DOHH2 (cell line): ENCODE results near the gene MAPK8.

Experiments used
- H3F3A ChIP-seq: fragments of 200-600 bp; sonication (generic), shearing (Covaris generic); 2 replicates; pipeline ENCODE4 v1.6.0; 2016; ENCODE audit warnings: antibody characterized with exemption, mild to moderate bottlenecking; ENCODE audit not compliant: control insufficient read depth, insufficient read depth
- H3K27ac ChIP-seq: fragments of 200-600 bp; sonication (generic); 2 replicates; pipeline ENCODE4 v1.5.1; 2014; ENCODE audit warnings: low read depth, mild to moderate bottlenecking, low read length, moderate library complexity
- H3K27me3 ChIP-seq: fragments of 200-600 bp; sonication (generic); 2 replicates; pipeline ENCODE4 v1.6.1; 2014; ENCODE audit warnings: mild to moderate bottlenecking, low read length, mixed read lengths; ENCODE audit not compliant: control insufficient read depth
- H3K36me3 ChIP-seq: fragments of 200-600 bp; sonication (generic); 2 replicates; pipeline ENCODE4 v1.6.1; 2014; ENCODE audit warnings: mild to moderate bottlenecking, low read length, moderate library complexity, mixed read lengths; ENCODE audit not compliant: control insufficient read depth
- H3K4me1 ChIP-seq: fragments of 200-600 bp; sonication (generic); 2 replicates; pipeline ENCODE4 v1.6.1; 2014; ENCODE audit warnings: mild to moderate bottlenecking, low read length, mixed read lengths; ENCODE audit not compliant: control insufficient read depth
- H3K4me2 ChIP-seq: fragments of 200-600 bp; sonication (generic); 2 replicates; pipeline ENCODE4 v1.6.0; 2014; ENCODE audit warnings: mild to moderate bottlenecking, low read length, moderate library complexity
- H3K4me3 ChIP-seq: fragments of 200-600 bp; sonication (generic); 2 replicates; pipeline ENCODE4 v1.5.1; 2014; ENCODE audit warnings: mild to moderate bottlenecking, low read length, mixed read lengths
- H3K79me2 ChIP-seq: fragments of 200-600 bp; sonication (generic); 2 replicates; pipeline ENCODE4 v1.6.1; 2014; ENCODE audit warnings: mild to moderate bottlenecking, low read length, mixed read lengths; ENCODE audit not compliant: control insufficient read depth
- H3K9me2 ChIP-seq: fragments of 200-600 bp; sonication (generic); replicated peaks from 2 replicates; pipeline ENCODE4 v1.6.1; 2014; ENCODE audit warnings: mild to moderate bottlenecking, low read length, mixed read lengths; ENCODE audit not compliant: control insufficient read depth
- H3K9me3 ChIP-seq: fragments of 200-600 bp; sonication (generic); 2 replicates; pipeline ENCODE4 v1.6.1; 2014; ENCODE audit warnings: antibody characterized with exemption, low read length, mixed read lengths; ENCODE audit not compliant: control insufficient read depth, insufficient read depth
- H4K20me1 ChIP-seq: fragments of 200-600 bp; sonication (generic); 2 replicates; pipeline ENCODE4 v1.6.0; 2014; ENCODE audit warnings: low read depth, mild to moderate bottlenecking, antibody characterized with exemption, low read length, moderate library complexity; ENCODE audit not compliant: control insufficient read depth, insufficient read depth
- CTCF ChIP-seq: fragments of 200-600 bp; sonication (generic); IDR thresholded peaks from one replicate; pipeline ENCODE4 v1.5.1; 2014; ENCODE audit warnings: antibody characterized with exemption, mild to moderate bottlenecking, low read depth, low read length; ENCODE audit not compliant: poor library complexity, severe bottlenecking
- EZH2phosphoT487 ChIP-seq: fragments of 200-600 bp; sonication (generic); IDR thresholded peaks from 2 replicates; pipeline ENCODE4 v1.6.1; 2017; ENCODE audit warnings: borderline replicate concordance, mild to moderate bottlenecking, antibody characterized with exemption, low read length, moderate library complexity, mixed read lengths

The MAPK8 gene

GRCh38 chr10:48482207-48482606 is 175.7 kb downstream of the MAPK8 start:
- H3F3A ChIP-seq: no peaks in the 10 kb centered on the region
- no peaks in the 10 kb centered on the region for H4K20me1 ChIP-seq
- H3K9me3 ChIP-seq: no peaks in the 10 kb centered on the region
- no peak overlapping the region for H3K27ac ChIP-seq
- H3K4me1 ChIP-seq: no peaks in the 10 kb centered on the region
- TF ChIP-seq CTCF (no peak), EZH2phosphoT487 (no peak)
- no peak overlapping the region for H3K4me2 ChIP-seq
- peaks cover 36% of the 10 kb centered on the region for H3K27me3 ChIP-seq
- H3K4me3 ChIP-seq: no peak overlapping the region
- H3K79me2 ChIP-seq: no peaks in the 10 kb centered on the region
- no peaks in the 10 kb centered on the region for H3K36me3 ChIP-seq
- H3K9me2 ChIP-seq: no peaks in the 10 kb centered on the region

- no peak overlapping the region for H3K27ac ChIP-seq
- H3K9me3 ChIP-seq: no peaks in the 10 kb centered on the region
- H3K9me2 ChIP-seq: no peaks in the 10 kb centered on the region
- no peaks in the 10 kb centered on the region for H3K4me1 ChIP-seq
- TF ChIP-seq EZH2phosphoT487: no peak
- no peak for TF ChIP-seq CTCF
- no peaks in the 10 kb centered on the region for H4K20me1 ChIP-seq
- H3F3A ChIP-seq: no peaks in the 10 kb centered on the region
- H3K4me2 ChIP-seq: no peak overlapping the region
- H3K27me3 ChIP-seq: peaks cover 38% of the 10 kb centered on the region
- no peak overlapping the region for H3K4me3 ChIP-seq
- no peaks in the 10 kb centered on the region for H3K79me2 ChIP-seq
- no peaks in the 10 kb centered on the region for H3K36me3 ChIP-seq
These were observed 178.4 kb downstream of the MAPK8 start for GRCh38 chr10:48484911-48485310.

GRCh38 chr10:48485711-48486110 is 179.2 kb downstream of the MAPK8 start:
- H3K27me3 ChIP-seq: peaks cover 38% of the 10 kb centered on the region
- no peak overlapping the region for H3K27ac ChIP-seq
- H3F3A ChIP-seq: no peaks in the 10 kb centered on the region
- H3K9me2 ChIP-seq: no peaks in the 10 kb centered on the region
- H3K9me3 ChIP-seq: no peaks in the 10 kb centered on the region
- H3K4me2 ChIP-seq: no peak overlapping the region
- no peak overlapping the region for H3K4me3 ChIP-seq
- H3K36me3 ChIP-seq: no peaks in the 10 kb centered on the region
- H3K4me1 ChIP-seq: no peaks in the 10 kb centered on the region
- no peaks in the 10 kb centered on the region for H4K20me1 ChIP-seq
- no peaks in the 10 kb centered on the region for H3K79me2 ChIP-seq
- no peak for TF ChIP-seq CTCF
- TF ChIP-seq EZH2phosphoT487: no peak

GRCh38 chr10:48487244-48487643 is 180.8 kb downstream of the MAPK8 start:
- no peaks in the 10 kb centered on the region for H3K4me1 ChIP-seq
- no peaks in the 10 kb centered on the region for H4K20me1 ChIP-seq
- H3K4me3 ChIP-seq: no peak overlapping the region
- no peaks in the 10 kb centered on the region for H3K9me2 ChIP-seq
- TF ChIP-seq CTCF (no peak), EZH2phosphoT487 (no peak)
- H3F3A ChIP-seq: no peaks in the 10 kb centered on the region
- H3K9me3 ChIP-seq: no peaks in the 10 kb centered on the region
- no peak overlapping the region for H3K27ac ChIP-seq
- H3K79me2 ChIP-seq: no peaks in the 10 kb centered on the region
- no peaks in the 10 kb centered on the region for H3K36me3 ChIP-seq
- no peak overlapping the region for H3K4me2 ChIP-seq
- peaks cover 33% of the 10 kb centered on the region for H3K27me3 ChIP-seq
